Neuronal stem cell (in vitro differentiated cells): ENCODE measurements around the gene UPK1B.

ENCODE experiments used
- DNase-seq: peaks from one replicate; pipeline ENCODE4 v3.0.0-alpha.2; 2013; ENCODE audit warnings: low spot score
- H2AFZ ChIP-seq: one replicate; pipeline ENCODE4 v1.6.1; 2013; ENCODE audit warnings: mild to moderate bottlenecking, low read length, inconsistent platforms
- H2AK5ac ChIP-seq: 2 replicates; pipeline ENCODE4 v1.6.1; 2013; ENCODE audit warnings: low read depth, mild to moderate bottlenecking, inconsistent platforms, low read length, moderate library complexity, mixed read lengths
- H2BK120ac ChIP-seq: 2 replicates; pipeline ENCODE4 v1.6.1; 2013; ENCODE audit warnings: low read depth, mild to moderate bottlenecking, inconsistent platforms, low read length, moderate library complexity, mixed read lengths
- H2BK12ac ChIP-seq: one replicate; pipeline ENCODE4 v1.6.1; 2013; ENCODE audit warnings: low read length, inconsistent platforms
- H2BK15ac ChIP-seq: 2 replicates; pipeline ENCODE4 v1.6.1; 2013; ENCODE audit warnings: mild to moderate bottlenecking, low read length, inconsistent platforms, mixed read lengths
- H2BK5ac ChIP-seq: one replicate; pipeline ENCODE4 v1.6.1; 2013; ENCODE audit warnings: inconsistent platforms, mild to moderate bottlenecking, low read length, moderate library complexity
- H3K14ac ChIP-seq: one replicate; pipeline ENCODE4 v1.6.1; 2013; ENCODE audit warnings: low read length, inconsistent platforms
- H3K18ac ChIP-seq: 2 replicates; pipeline ENCODE4 v1.6.1; 2013; ENCODE audit warnings: low read length, inconsistent platforms
- H3K23ac ChIP-seq: 2 replicates; pipeline ENCODE4 v1.6.1; 2013; ENCODE audit warnings: low read depth, mild to moderate bottlenecking, mixed read lengths, low read length, inconsistent platforms; ENCODE audit not compliant: poor library complexity
- H3K27ac ChIP-seq: replicated peaks from 3 replicates; pipeline ENCODE4 v1.5.1; 2013; ENCODE audit warnings: low read length, inconsistent platforms
- H3K27me3 ChIP-seq, 3 experiments: 2 replicates each; pipeline ENCODE4 v1.6.1; 2013; ENCODE audit warnings: low read length in 3 of 3, mild to moderate bottlenecking in 2 of 3, inconsistent platforms in 1 of 3, low read depth in 1 of 3, mixed read lengths in 1 of 3, moderate library complexity in 1 of 3; ENCODE audit not compliant: control insufficient read depth in 3 of 3, insufficient read depth in 3 of 3
- H3K36me3 ChIP-seq, 2 donors: replicated peaks in 1 of 2; 2 replicates each; pipeline ENCODE4 v1.6.1; 2013; ENCODE audit warnings: low read length in 2 of 2; ENCODE audit not compliant: control insufficient read depth in 2 of 2, insufficient read depth in 2 of 2
- H3K4ac ChIP-seq: 2 replicates; pipeline ENCODE4 v1.6.1; 2013; ENCODE audit warnings: inconsistent platforms, mild to moderate bottlenecking, low read length, moderate library complexity
- H3K4me1 ChIP-seq, 2 donors: 1 replicate in 1 of 2; 2 replicates in 1 of 2; pipeline ENCODE4 v1.6.1; 2013; ENCODE audit warnings: low read length in 2 of 2, low read depth in 1 of 2; ENCODE audit not compliant: control insufficient read depth in 2 of 2, insufficient read depth in 1 of 2
- H3K4me2 ChIP-seq: one replicate; pipeline ENCODE4 v1.6.1; 2013; ENCODE audit warnings: mild to moderate bottlenecking, low read length, inconsistent platforms; ENCODE audit not compliant: insufficient read depth, poor library complexity, severe bottlenecking
- H3K4me3 ChIP-seq, 2 donors: 2 replicates each; pipeline ENCODE4 v1.5.1; 2013; ENCODE audit warnings: low read length in 2 of 2, mild to moderate bottlenecking in 2 of 2, inconsistent platforms in 1 of 2, moderate library complexity in 1 of 2
- H3K79me1 ChIP-seq: one replicate; pipeline ENCODE4 v1.6.1; 2013; ENCODE audit warnings: low read depth, mild to moderate bottlenecking, inconsistent platforms, low read length, moderate library complexity
- H3K9ac ChIP-seq: one replicate; pipeline ENCODE4 v1.6.1; 2013; ENCODE audit warnings: mild to moderate bottlenecking, low read depth, low read length, inconsistent platforms; ENCODE audit not compliant: poor library complexity
- H3K9me3 ChIP-seq, 2 donors: replicated peaks in 1 of 2; 2 replicates each; pipeline versions ENCODE3 to v1.6.1; 2013; ENCODE audit warnings: low read length in 2 of 2, mild to moderate bottlenecking in 2 of 2, inconsistent platforms in 1 of 2, low read depth in 1 of 2, mixed read lengths in 1 of 2, moderate library complexity in 1 of 2; ENCODE audit not compliant: control insufficient read depth in 2 of 2, insufficient read depth in 1 of 2
- H4K8ac ChIP-seq: one replicate; pipeline ENCODE4 v1.6.1; 2013; ENCODE audit warnings: low read depth, mild to moderate bottlenecking, inconsistent platforms, low read length, moderate library complexity
- H4K91ac ChIP-seq: one replicate; pipeline ENCODE4 v1.6.1; 2013; ENCODE audit warnings: low read length, low read depth, mild to moderate bottlenecking, inconsistent platforms; ENCODE audit not compliant: poor library complexity
- WGBS, 2 donors: extraction: QIAGEN DNeasy Blood & Tissue Kit; methylation state at CpG; one replicate each; pipeline ENCODE4 v1.1.7; 2013; ENCODE audit warnings: missing lambda C conversion rate in 2 of 2, mixed read lengths in 1 of 2; ENCODE audit not compliant: insufficient read length in 2 of 2, insufficient replicate concordance in 1 of 2; ENCODE audit errors: extremely low coverage in 2 of 2; 5-methylcytosine and 5-hydroxymethylcytosine counted together

The UPK1B gene

GRCh38 chr3:119237299-119237698 is 63.9 kb downstream of the UPK1B start:
- H3K4ac ChIP-seq, result no peak overlapping the region
- no peak overlapping the region for H3K9ac ChIP-seq
- peaks cover 10 to 38% of the 10 kb centered on the region in 2 donors for H3K36me3 ChIP-seq
- no peak overlapping the region for H3K18ac ChIP-seq
- peaks cover 0 to 3% of the 10 kb centered on the region in 2 donors for H3K9me3 ChIP-seq
- H3K4me1 ChIP-seq, result peaks cover 2 to 8% of the 10 kb centered on the region in 2 donors
- no peak overlapping the region for H3K27ac ChIP-seq
- no peak overlapping the region for H3K14ac ChIP-seq
- H3K4me3 ChIP-seq, result no peak overlapping the region
- H2BK5ac ChIP-seq, result no peak overlapping the region
- H2BK120ac ChIP-seq, result no peak overlapping the region
- H2AK5ac ChIP-seq, result no peak overlapping the region
- H3K23ac ChIP-seq, result no peak overlapping the region
- H2BK12ac ChIP-seq, result no peak overlapping the region
- H3K27me3 ChIP-seq, result no peaks in the 10 kb centered on the region
- no peak overlapping the region for H4K8ac ChIP-seq
- H2BK15ac ChIP-seq, result no peak overlapping the region
- peaks cover 2% of the 10 kb centered on the region for H3K79me1 ChIP-seq
- DNase-seq, result no peak
- no peak overlapping the region for H4K91ac ChIP-seq
- no peak overlapping the region for H2AFZ ChIP-seq
- H3K4me2 ChIP-seq, result no peak overlapping the region

GRCh38 chr3:119238363-119238762 is 65.0 kb downstream of the UPK1B start:
- Histone ChIP-seq H3K4me2 (no peak overlapping the region), H2BK5ac (no peak overlapping the region), H4K91ac (no peak overlapping the region), H3K27me3 (no peaks in the 10 kb centered on the region), H2BK12ac (no peak overlapping the region), H3K23ac (no peak overlapping the region), H3K27ac (no peak overlapping the region), H3K14ac (no peak overlapping the region), H2AFZ (no peak overlapping the region), H3K4ac (no peak overlapping the region), H3K4me1 (peaks cover 2 to 8% of the 10 kb centered on the region in 2 donors), H3K79me1 (peaks cover 2% of the 10 kb centered on the region), H3K9ac (no peak overlapping the region), H2AK5ac (no peak overlapping the region), H3K4me3 (no peak overlapping the region), H2BK120ac (no peak overlapping the region), H3K9me3 (peaks cover 0 to 3% of the 10 kb centered on the region in 2 donors), H3K18ac (no peak overlapping the region), H4K8ac (no peak overlapping the region), H2BK15ac (no peak overlapping the region), H3K36me3 (peaks cover 8 to 28% of the 10 kb centered on the region in 2 donors)
- no peak for DNase-seq
- WGBS, 2 donors, result no CpG with 5 or more reads among the region's 4 CpGs

- H2BK15ac ChIP-seq, result no peak overlapping the region
- no peak overlapping the region for H3K4ac ChIP-seq
- H3K4me2 ChIP-seq, result peak overlapping the region; percentile 11
- H2AFZ ChIP-seq, result no peak overlapping the region
- H3K18ac ChIP-seq, result no peak overlapping the region
- H3K27me3 ChIP-seq, result no peaks in the 10 kb centered on the region
- no peak overlapping the region for H3K27ac ChIP-seq
- peaks cover 2% of the 10 kb centered on the region for H3K79me1 ChIP-seq
- H3K23ac ChIP-seq, result no peak overlapping the region
- no peak overlapping the region for H2BK12ac ChIP-seq
- no peak overlapping the region for H3K14ac ChIP-seq
- peak overlapping the region in 1 of 2 donors; percentile 86 for H3K4me3 ChIP-seq
- H2BK120ac ChIP-seq, result no peak overlapping the region
- peaks cover 0 to 3% of the 10 kb centered on the region in 2 donors for H3K9me3 ChIP-seq
- peaks cover 6 to 25% of the 10 kb centered on the region in 2 donors for H3K36me3 ChIP-seq
- WGBS, 2 donors, result no CpG with 5 or more reads among the region's 5 CpGs
- H3K4me1 ChIP-seq, result peaks cover 2 to 8% of the 10 kb centered on the region in 2 donors
- H3K9ac ChIP-seq, result no peak overlapping the region
- H2AK5ac ChIP-seq, result no peak overlapping the region
- DNase-seq, result no peak
- no peak overlapping the region for H4K8ac ChIP-seq
- no peak overlapping the region for H4K91ac ChIP-seq
- no peak overlapping the region for H2BK5ac ChIP-seq
Measured at GRCh38 chr3:119239206-119239820, 65.9 kb downstream of the UPK1B start.

- Histone ChIP-seq H3K23ac (peak overlapping the region; percentile 94), H3K27ac (peak overlapping the region; percentile 86), H2BK12ac (no peak overlapping the region), H3K4me3 (peak overlapping the region; percentile 86 to 93), H3K4me1 (peaks cover 2 to 8% of the 10 kb centered on the region in 2 donors), H2BK5ac (peak overlapping the region; percentile 62), H4K91ac (no peak overlapping the region), H3K14ac (no peak overlapping the region), H3K18ac (peak overlapping the region; percentile 91), H4K8ac (no peak overlapping the region), H2BK15ac (peak overlapping the region; percentile 3), H2BK120ac (no peak overlapping the region), H3K4me2 (peak overlapping the region; percentile 70), H3K36me3 (peaks cover 6 to 17% of the 10 kb centered on the region in 2 donors), H3K9ac (peak overlapping the region; percentile 78), H3K9me3 (peaks cover 0 to 3% of the 10 kb centered on the region in 2 donors), H2AFZ (peak overlapping the region; percentile 99), H3K27me3 (no peaks in the 10 kb centered on the region), H2AK5ac (no peak overlapping the region), H3K79me1 (peaks cover 2% of the 10 kb centered on the region), H3K4ac (no peak overlapping the region)
- peak; percentile 69 for DNase-seq
- WGBS, 2 donors, result no CpG with 5 or more reads among the region's 16 CpGs
Measured at GRCh38 chr3:119240101-119240590, 66.7 kb downstream of the UPK1B start.
